ENCODE results near the gene SELENOW. TPM values are rescaled to one million over a fixed set of nuclear protein-coding genes. Genes with fewer than 3 reads are reported as not detected.

Gene SELENOW
- total and polyA plus RNA-seq, 2 of the 4 experiments (the other 2 are of a cell fraction) = 61.3 to 217 TPM

DNA sequence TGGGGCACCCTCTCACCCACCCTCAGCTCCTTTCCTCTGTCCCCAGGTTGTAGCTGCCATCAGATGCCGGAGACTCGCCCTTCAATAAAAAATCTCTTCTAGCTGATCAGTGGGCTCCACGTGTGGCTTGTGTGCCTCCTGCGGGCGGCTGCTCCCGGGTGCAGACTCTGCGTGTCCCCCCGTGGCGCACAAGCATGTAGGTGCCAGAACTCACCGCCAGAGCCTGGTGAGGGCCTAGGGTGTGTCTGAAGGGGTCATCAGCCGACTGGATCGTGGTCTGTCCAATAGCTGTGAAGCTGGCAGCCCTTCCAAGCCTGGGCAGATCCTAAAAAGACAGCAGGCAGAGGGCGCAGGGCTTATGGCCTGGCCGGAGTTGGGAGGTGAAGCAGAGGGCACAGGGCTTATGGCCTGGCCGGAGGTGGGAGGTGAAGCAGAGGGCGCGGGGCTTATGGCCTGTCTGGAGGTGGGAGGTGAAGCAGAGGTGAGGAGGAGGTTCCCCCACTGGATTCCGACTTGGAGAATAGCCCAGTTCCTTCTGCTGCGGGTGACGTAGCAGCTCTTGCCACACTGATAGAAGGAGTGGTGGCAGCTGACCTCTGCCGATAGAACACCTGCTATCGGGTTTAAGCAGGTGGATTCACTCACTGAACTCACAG lies 21.4 kb upstream of the SELENOW start:
- H2AFZ ChIP-seq (replicated peaks; ENCODE audit: low read length, poor library complexity) = no peak overlapping the region
- POLR2A ChIA-PET (ENCODE audit: unreplicated experiment) = no interaction called here
- H3K36me3 ChIP-seq (ENCODE audit: control insufficient read depth, insufficient read depth, low read length) = peaks cover 65% of the 10 kb centered on the region

More for the DNA sequence above, 21.4 kb upstream of the SELENOW start:
- H2AK9ac ChIP-seq (replicated peaks; ENCODE audit: low read depth, low read length, poor library complexity) = peak overlapping the region; percentile 16
- TF ChIP-seq FOS (IDR thresholded peaks at IDR 0.05; ENCODE audit: low read depth, low read length) (no peak), CHD1 (IDR thresholded peaks at IDR 0.05; ENCODE audit: low read depth, low read length) (no peak), MXI1 (IDR thresholded peaks at IDR 0.05; ENCODE audit: borderline replicate concordance, low read depth, low read length) (no peak), MAFK (IDR thresholded peaks at IDR 0.05; ENCODE audit: low read depth, low read length) (no peak), RCOR1 (IDR thresholded peaks at IDR 0.05; ENCODE audit: insufficient replicate concordance, low read length) (no peak), BHLHE40 (IDR thresholded peaks at IDR 0.05; ENCODE audit: low read depth, low read length) (no peak)
- TF ChIP-seq, protein P1, sequence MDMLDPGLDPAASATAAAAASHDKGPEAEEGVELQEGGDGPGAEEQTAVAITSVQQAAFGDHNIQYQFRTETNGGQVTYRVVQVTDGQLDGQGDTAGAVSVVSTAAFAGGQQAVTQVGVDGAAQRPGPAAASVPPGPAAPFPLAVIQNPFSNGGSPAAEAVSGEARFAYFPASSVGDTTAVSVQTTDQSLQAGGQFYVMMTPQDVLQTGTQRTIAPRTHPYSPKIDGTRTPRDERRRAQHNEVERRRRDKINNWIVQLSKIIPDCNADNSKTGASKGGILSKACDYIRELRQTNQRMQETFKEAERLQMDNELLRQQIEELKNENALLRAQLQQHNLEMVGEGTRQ (IDR thresholded peaks at IDR 0.05; ENCODE audit: low read depth, low read length) = no peak
- intact Hi-C loops (cut with micrococcal nuclease) = no loop called here
- no peak overlapping the region for H2BK5ac ChIP-seq (ENCODE audit: low read depth, low read length, poor library complexity, severe bottlenecking)
- no peak overlapping the region for H2AK5ac ChIP-seq (ENCODE audit: low read depth, low read length)
- no peak overlapping the region for H3K4me3 ChIP-seq (ENCODE audit: insufficient read depth, low read depth, low read length)
- H3K27me3 ChIP-seq (ENCODE audit: control insufficient read depth, insufficient read depth, low read length) = no peaks in the 10 kb centered on the region
- in situ Hi-C loops (cut with MboI; ENCODE audit: low sequenced_read_pairs) = no loop called here
- H3K4ac ChIP-seq (ENCODE audit: low read depth, low read length) = no peak overlapping the region
- no peak overlapping the region for H3K9ac ChIP-seq (ENCODE audit: low read depth, low read length)
- H4K91ac ChIP-seq (ENCODE audit: insufficient read depth, low read depth, low read length) = no peak overlapping the region
- no peaks in the 10 kb centered on the region; a peak in 1 of 4 replicates for H3K79me1 ChIP-seq (ENCODE audit: low read depth in 1 of 2, low read length in 2 of 2)
- no peak overlapping the region for H3K27ac ChIP-seq (ENCODE audit: insufficient read depth, low read length)
- H2BK20ac ChIP-seq (ENCODE audit: low read depth, low read length) = no peak overlapping the region
- CTCF ChIA-PET = no interaction called here
- H3K9me1 ChIP-seq (ENCODE audit: insufficient read depth, low read length) = no peaks in the 10 kb centered on the region
- no peak overlapping the region for H3K14ac ChIP-seq (replicated peaks; ENCODE audit: low read depth, low read length)
- no peak overlapping the region for H2BK120ac ChIP-seq (ENCODE audit: low read depth, low read length)
- dilution Hi-C loops (cut with HindIII; ENCODE audit: low sequenced_read_pairs, unreplicated experiment) = no loop called here
- 93% methylated on average over 10 of the region's 22 CpGs; no CpG with 5 or more reads in 1 of the 2 experiments for WGBS, 2 experiments (ENCODE audit: extremely low coverage in 2 of 2, insufficient read length in 1 of 2)
- DNase-seq (no peak), ATAC-seq (ENCODE audit: low read depth) (no peak)
- no peak overlapping the region for H3K4me2 ChIP-seq (ENCODE audit: low read depth, low read length)
- no peak overlapping the region for H4K5ac ChIP-seq (ENCODE audit: low read depth, low read length)
- H3K4me1 ChIP-seq (ENCODE audit: control insufficient read depth, insufficient read depth, low read length) = no peaks in the 10 kb centered on the region
- H3K9me3 ChIP-seq (ENCODE audit: control insufficient read depth, insufficient read depth, low read length) = no peaks in the 10 kb centered on the region
- H3K56ac ChIP-seq (ENCODE audit: extremely low read depth, insufficient read depth, low read length) = no peak overlapping the region
- H2BK15ac ChIP-seq (ENCODE audit: low read depth, low read length) = no peak overlapping the region
- no peak overlapping the region for H4K8ac ChIP-seq (ENCODE audit: low read depth in 2 of 2, low read length in 2 of 2)
- no TSS peak for BruUV-seq (replicated peaks)
- no peaks in the 10 kb centered on the region for H4K20me1 ChIP-seq (ENCODE audit: insufficient read depth, low read length)
- no peak overlapping the region for H3K18ac ChIP-seq (ENCODE audit: low read depth, low read length)
- H3K23ac ChIP-seq (ENCODE audit: low read depth, low read length) = no peak overlapping the region

Measured in IMR-90 (cell line).